IPS-NIHi7 (cell line): ENCODE results near the gene COP1.

Experiments
- DNase-seq: peaks from one replicate; pipeline ENCODE4 v3.0.0; 2012; ENCODE audit warnings: mixed read lengths; ENCODE audit errors: extremely low spot score

COP1 gene

GRCh38 chr1:176199707-176200106 is 7.4 kb downstream of the COP1 start:
- DNase-seq = no peak

GRCh38 chr1:176198413-176198812 is 8.7 kb downstream of the COP1 start:
- DNase-seq = no peak

GRCh38 chr1:176196728-176197127 is 10.4 kb downstream of the COP1 start:
- DNase-seq = no peak

GRCh38 chr1:176195547-176195946 is 11.5 kb downstream of the COP1 start:
- no peak for DNase-seq

- DNase-seq = no peak
Measured at GRCh38 chr1:176193663-176194062, 13.4 kb downstream of the COP1 start.

- DNase-seq = no peak
Measured at GRCh38 chr1:176193023-176193422, 14.1 kb downstream of the COP1 start.

- DNase-seq = no peak
Measured at GRCh38 chr1:176188604-176189003, 18.5 kb downstream of the COP1 start.

- DNase-seq = no peak
Measured at GRCh38 chr1:176187001-176187400, 20.1 kb downstream of the COP1 start.

- no peak for DNase-seq
Measured at GRCh38 chr1:176183618-176184017, 23.5 kb downstream of the COP1 start.

- no peak for DNase-seq
Measured at GRCh38 chr1:176178316-176178715, 28.8 kb downstream of the COP1 start.

GRCh38 chr1:176177764-176178163 is 29.3 kb downstream of the COP1 start:
- DNase-seq = no peak

- no peak for DNase-seq
Measured at GRCh38 chr1:176174108-176174507, 33.0 kb downstream of the COP1 start.

GRCh38 chr1:176172215-176172614 is 34.9 kb downstream of the COP1 start:
- DNase-seq = no peak

GRCh38 chr1:176167210-176167609 is 39.9 kb downstream of the COP1 start:
- DNase-seq = no peak

- no peak for DNase-seq
Measured at GRCh38 chr1:176165573-176165972, 41.5 kb downstream of the COP1 start.

GRCh38 chr1:176164014-176164678 is 42.9 kb downstream of the COP1 start:
- DNase-seq = no peak

- no peak for DNase-seq
Measured at GRCh38 chr1:176159993-176160392, 47.1 kb downstream of the COP1 start.

- DNase-seq = no peak
Measured at GRCh38 chr1:176157995-176158394, 49.1 kb downstream of the COP1 start.

GRCh38 chr1:176149939-176150807 is 56.9 kb downstream of the COP1 start:
- DNase-seq = no peak

GRCh38 chr1:176144526-176144925 is 62.6 kb downstream of the COP1 start:
- DNase-seq = no peak

GRCh38 chr1:176142973-176143372 is 64.1 kb downstream of the COP1 start:
- DNase-seq = no peak

- DNase-seq = no peak
Measured at GRCh38 chr1:176141449-176141848, 65.6 kb downstream of the COP1 start.

- no peak for DNase-seq
Measured at GRCh38 chr1:176136891-176137290, 70.2 kb downstream of the COP1 start.
